ENCODE results near the gene PHF14. TPM values are rescaled to one million over a fixed set of nuclear protein-coding genes. Genes with fewer than 3 reads are reported as not detected.

The PHF14 gene
- total RNA-seq, 1 experiment from 2014 or later: 49.3 TPM

- Histone ChIP-seq H4K20me1 (ENCODE audit: insufficient read depth) (no peaks in the 10 kb centered on the region), H3K4me2 (no peak overlapping the region), H3K27me3 (ENCODE audit: insufficient read depth, low read depth) (no peaks in the 10 kb centered on the region), H3K4me3 (no peak overlapping the region), H3K36me3 (ENCODE audit: low read depth) (peaks cover 9% of the 10 kb centered on the region; the same call in 1 of the 2 replicates), H3K9me2 (ENCODE audit: insufficient read depth) (no peaks in the 10 kb centered on the region), H3K4me1 (replicated peaks; ENCODE audit: insufficient read depth) (no peaks in the 10 kb centered on the region), H3K79me2 (ENCODE audit: low read depth) (no peaks in the 10 kb centered on the region), H3K27ac (no peak overlapping the region), H3F3A (ENCODE audit: insufficient read depth, low read depth) (peaks cover 9% of the 10 kb centered on the region; the same call in 1 of the 2 replicates), H2AFZ (no peak overlapping the region), H3K9me3 (ENCODE audit: insufficient read depth, low read depth) (no peaks in the 10 kb centered on the region)
- intact Hi-C loops (cut with micrococcal nuclease; ENCODE audit: unreplicated experiment): no loop called here
- no peak for DNase-seq
- no TSS peak for BruUV-seq (replicated peaks)
- ChIA-PET POLR2A (ENCODE audit: unreplicated experiment) (interaction anchor here (0.6 kb wide), 1 partner anchor 95 kb away, joined by 3 read pairs; no protein-coding TSS in a partner anchor), CTCF (no interaction called here)
- TF ChIP-seq CTCF (conservative IDR thresholded peaks at IDR 0.05) (no peak), EZH2 (IDR thresholded peaks at IDR 0.05; ENCODE audit: low read depth) (no peak)
These were observed 151.3 kb downstream of the PHF14 start for GRCh38 chr7:11124856-11125559.

- CTCF ChIA-PET: no interaction called here
- POLR2A ChIA-PET (ENCODE audit: unreplicated experiment): interaction anchor here (0.7 kb wide), 1 partner anchor 21 kb away, joined by 11 read pairs; no protein-coding TSS in a partner anchor
These were observed 153.6 kb downstream of the PHF14 start for GRCh38 chr7:11127114-11127785.

GRCh38 chr7:11127988-11128387 is 154.3 kb downstream of the PHF14 start:
- BruUV-seq (replicated peaks): no TSS peak
- ChIA-PET POLR2A (ENCODE audit: unreplicated experiment) (no interaction called here), CTCF (no interaction called here)

More at GRCh38 chr7:11127114-11127785, 153.6 kb downstream of the PHF14 start:
- Histone ChIP-seq H3K4me3 (no peak overlapping the region), H3K36me3 (ENCODE audit: low read depth) (no peaks in the 10 kb centered on the region), H3K27ac (no peak overlapping the region), H3K9me2 (ENCODE audit: insufficient read depth) (no peaks in the 10 kb centered on the region), H3K27me3 (ENCODE audit: insufficient read depth, low read depth) (no peaks in the 10 kb centered on the region), H2AFZ (no peak overlapping the region), H3K79me2 (ENCODE audit: low read depth) (no peaks in the 10 kb centered on the region), H4K20me1 (ENCODE audit: insufficient read depth) (no peaks in the 10 kb centered on the region), H3K9me3 (ENCODE audit: insufficient read depth, low read depth) (no peaks in the 10 kb centered on the region), H3F3A (ENCODE audit: insufficient read depth, low read depth) (no peaks in the 10 kb centered on the region), H3K4me1 (replicated peaks; ENCODE audit: insufficient read depth) (no peaks in the 10 kb centered on the region), H3K4me2 (no peak overlapping the region)
- no peak for DNase-seq
- intact Hi-C loops (cut with micrococcal nuclease; ENCODE audit: unreplicated experiment): no loop called here
- no peak for TF ChIP-seq CTCF (conservative IDR thresholded peaks at IDR 0.05)
- no peak for TF ChIP-seq EZH2 (IDR thresholded peaks at IDR 0.05; ENCODE audit: low read depth)
- no TSS peak for BruUV-seq (replicated peaks)

More at GRCh38 chr7:11127988-11128387, 154.3 kb downstream of the PHF14 start:
- DNase-seq: no peak
- H3K36me3 ChIP-seq (ENCODE audit: low read depth): no peaks in the 10 kb centered on the region
- no peak overlapping the region for H3K4me3 ChIP-seq
- no peaks in the 10 kb centered on the region for H3K79me2 ChIP-seq (ENCODE audit: low read depth)
- no peaks in the 10 kb centered on the region for H3K4me1 ChIP-seq (replicated peaks; ENCODE audit: insufficient read depth)
- H3K9me2 ChIP-seq (ENCODE audit: insufficient read depth): no peaks in the 10 kb centered on the region
- no peaks in the 10 kb centered on the region for H3K27me3 ChIP-seq (ENCODE audit: insufficient read depth, low read depth)
- intact Hi-C loops (cut with micrococcal nuclease; ENCODE audit: unreplicated experiment): no loop called here
- H3F3A ChIP-seq (ENCODE audit: insufficient read depth, low read depth): no peaks in the 10 kb centered on the region
- H3K27ac ChIP-seq: no peak overlapping the region
- TF ChIP-seq CTCF (conservative IDR thresholded peaks at IDR 0.05): no peak
- no peak for TF ChIP-seq EZH2 (IDR thresholded peaks at IDR 0.05; ENCODE audit: low read depth)
- no peaks in the 10 kb centered on the region for H4K20me1 ChIP-seq (ENCODE audit: insufficient read depth)
- H3K9me3 ChIP-seq (ENCODE audit: insufficient read depth, low read depth): no peaks in the 10 kb centered on the region
- no peak overlapping the region for H3K4me2 ChIP-seq
- H2AFZ ChIP-seq: no peak overlapping the region
